Psoas muscle (tissue), 8 donors: Measurements from ENCODE around the gene VBP1. TPM values are rescaled to one million over a fixed set of nuclear protein-coding genes. Genes with fewer than 3 reads are reported as not detected.
"Not testable (repeated sequence)": the region's sequence is repeated elsewhere in the genome, so short reads cannot be mapped to it uniquely, and the experiment has no call there.

ENCODE experiments used
- ATAC-seq, 4 donors: fragments of 200-7000 bp; cut with Tn5 transposase; one replicate each; pipeline ENCODE4 v1.9.1; 2020; ENCODE audit warnings: moderate library complexity in 3 of 4, mild to moderate bottlenecking in 2 of 4
- DNase-seq, 2 donors: peaks; one replicate each; pipeline ENCODE4 v3.0.0-alpha.2; 2020
- H3K27ac ChIP-seq: fragments of 200-600 bp; one replicate; pipeline ENCODE4 v1.8.0; 2022
- H3K27me3 ChIP-seq, 3 donors: fragments of 200-600 bp in 1 of 3; one replicate each; pipeline versions ENCODE4 v1.6.1 to v1.8.0; 2013 to 2022; ENCODE audit warnings: low read length in 2 of 3, mild to moderate bottlenecking in 2 of 3, moderate library complexity in 1 of 3; ENCODE audit not compliant: insufficient read depth in 3 of 3
- H3K36me3 ChIP-seq, 2 donors: fragments of 200-600 bp in 1 of 2; one replicate each; pipeline versions ENCODE4 v1.6.1 to v1.8.0; 2013 to 2022; ENCODE audit warnings: low read depth in 1 of 2, mild to moderate bottlenecking in 1 of 2, moderate library complexity in 1 of 2; ENCODE audit not compliant: insufficient read depth in 1 of 2
- H3K4me1 ChIP-seq: fragments of 200-600 bp; one replicate; pipeline ENCODE4 v1.8.0; 2022
- H3K4me3 ChIP-seq: fragments of 200-600 bp; one replicate; pipeline ENCODE4 v1.8.0; 2022; ENCODE audit warnings: mild to moderate bottlenecking
- H3K9me3 ChIP-seq: fragments of 200-600 bp; one replicate; pipeline ENCODE4 v1.8.0; 2022
- CTCF ChIP-seq: fragments of 200-600 bp; IDR thresholded peaks from one replicate; pipeline ENCODE4 v1.8.0; 2022; ENCODE audit warnings: antibody characterized with exemption
- WGBS, 3 donors: extraction: QIAGEN DNeasy Blood & Tissue Kit; methylation state at CpG; one replicate each; pipeline versions ENCODE4 v1.1.6 to v1.1.7; 2013; 5-methylcytosine and 5-hydroxymethylcytosine counted together
- intact Hi-C, 2 donors: fragments of 100-400 bp; cut with DNase I; formaldehyde crosslinking; loops; one replicate each; pipeline versions ENCODE4 v1.11.0 to v1.14.2; 2022
- polyA plus RNA-seq, 3 donors: library from polyadenylated mRNA; stranded (reverse); fragments of 200-250 nt; gene quantifications; one replicate each; pipeline ENCODE4 v1.2.3, GENCODE V29; 2013
- total RNA-seq, 4 donors: library from RNA; stranded (reverse); fragmentation: NEBNext Ultra II Directional in 2 of 4; extraction: Animal tissue kit (Norgen Biotek cat#: 25700) in 2 of 4; gene quantifications; one replicate each; pipeline versions ENCODE4 v1.2.1 to v1.2.4, GENCODE V29; 2021 to 2023
- donor health status: healthy with polysubstance abuse.
- donor health status: DM: no; HTN: no; CAD: no; lungs with moderate emphysema.
- donor health status: Bipolar disorder and iron deficiency.
- donor health status: healthy.
- donor health status: DM: yes; HTN: yes; CAD: no.
- donor health status: DM: no; HTN: no; CAD: no.
- donor health status: DM: no; HTN: no; CAD: no.
- donor health status: DM: yes; HTN: yes; CAD: no.

VBP1 gene
- total and polyA plus RNA-seq, 7 donors: 49.1 to 92.8 (median 59.3) TPM

- Histone ChIP-seq H3K4me3 (no peak overlapping the region), H3K36me3 (peaks cover 0 to 10% of the 10 kb centered on the region in 2 donors), H3K4me1 (no peaks in the 10 kb centered on the region), H3K27me3 (no peaks in the 10 kb centered on the region), H3K27ac (no peak overlapping the region), H3K9me3 (no peaks in the 10 kb centered on the region)
- DNase-seq (no peak), ATAC-seq (no peak)
- WGBS, 3 donors: 79 to 96% (median 92%) methylated on average over 2 of the region's 2 CpGs
- no peak for TF ChIP-seq CTCF
- intact Hi-C loops: no loop called here
Measured at GRCh38 chrX:155218777-155219176, 2.5 kb downstream of the VBP1 start.

GRCh38 chrX:155221351-155221750 is 5.1 kb downstream of the VBP1 start:
- Histone ChIP-seq H3K36me3 (peaks cover 0 to 10% of the 10 kb centered on the region in 2 donors), H3K4me3 (no peak overlapping the region), H3K27ac (no peak overlapping the region), H3K4me1 (no peaks in the 10 kb centered on the region), H3K9me3 (no peaks in the 10 kb centered on the region), H3K27me3 (no peaks in the 10 kb centered on the region)
- intact Hi-C loops: no loop called here
- 86 to 97% (median 95%) methylated on average over 4 of the region's 4 CpGs for WGBS, 3 donors
- no peak for TF ChIP-seq CTCF
- DNase-seq: no peak
- no peak for ATAC-seq

GRCh38 chrX:155223746-155224145 is 7.5 kb downstream of the VBP1 start:
- DNase-seq, H3K27ac ChIP-seq, H3K4me3 ChIP-seq, H3K9me3 ChIP-seq, intact Hi-C loops, H3K27me3 ChIP-seq, H3K4me1 ChIP-seq, ATAC-seq: not testable (repeated sequence)
- H3K36me3 ChIP-seq: peaks cover 0 to 23% of the 10 kb centered on the region in 2 donors
- 93 to 98% (median 97%) methylated on average over 17 to 30 of the region's 30 CpGs for WGBS, 3 donors

GRCh38 chrX:155225774-155226173 is 9.5 kb downstream of the VBP1 start:
- 66 to 88% (median 74%) methylated on average over 3 of the region's 3 CpGs for WGBS, 3 donors
- peaks cover 0 to 28% of the 10 kb centered on the region in 2 donors for H3K36me3 ChIP-seq
- no peak for TF ChIP-seq CTCF

GRCh38 chrX:155231163-155231562 is 14.9 kb downstream of the VBP1 start:
- Histone ChIP-seq H3K27me3 (no peaks in the 10 kb centered on the region), H3K27ac (no peak overlapping the region), H3K9me3 (no peaks in the 10 kb centered on the region), H3K4me1 (peaks cover 4% of the 10 kb centered on the region), H3K4me3 (no peak overlapping the region), H3K36me3 (peaks cover 0 to 33% of the 10 kb centered on the region in 2 donors)
- no peak for ATAC-seq
- TF ChIP-seq CTCF: no peak
- DNase-seq: no peak
- intact Hi-C loops: no loop called here

More at GRCh38 chrX:155225774-155226173, 9.5 kb downstream of the VBP1 start:
- H3K4me3 ChIP-seq: no peak overlapping the region
- intact Hi-C loops: no loop called here
- peaks cover 4% of the 10 kb centered on the region for H3K4me1 ChIP-seq
- H3K9me3 ChIP-seq: no peaks in the 10 kb centered on the region
- ATAC-seq (peak in 1 of 4 donors; percentile 54), DNase-seq (no peak)
- H3K27ac ChIP-seq: no peak overlapping the region
- H3K27me3 ChIP-seq: no peaks in the 10 kb centered on the region
